D341Med (cell line): ENCODE data around the gene KLF3.

ENCODE experiments used
- DNase-seq: peaks from one replicate; pipeline ENCODE4 v3.0.0; 2012; ENCODE audit warnings: low spot score

The KLF3 gene

GRCh38 chr4:38674258-38675144, 10.5 kb downstream of the KLF3 start:
- no peak for DNase-seq

GRCh38 chr4:38675146-38676121, 11.4 kb downstream of the KLF3 start:
- DNase-seq = peak; percentile 70

GRCh38 chr4:38676986-38677385, 13.0 kb downstream of the KLF3 start:
- DNase-seq = no peak

DNA sequence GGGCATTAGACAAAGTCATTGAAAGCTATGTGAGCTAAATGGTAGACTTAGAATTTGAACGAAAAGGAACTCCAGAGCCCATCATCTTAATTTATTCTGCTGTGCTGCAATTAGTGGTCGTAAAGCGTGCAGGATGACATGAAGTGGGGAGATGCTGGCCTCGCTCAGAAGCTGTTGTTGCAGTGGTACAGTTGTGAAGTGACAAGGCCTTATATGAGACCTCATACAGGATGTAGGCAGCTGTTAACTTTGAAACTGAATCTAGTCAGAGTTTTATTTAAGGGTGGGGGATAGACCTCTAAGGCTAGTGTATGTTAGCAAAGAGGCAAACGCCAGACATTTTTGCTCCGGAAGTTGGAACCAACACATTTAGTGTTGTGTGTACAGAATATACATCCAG, 13.4 kb downstream of the KLF3 start:
- no peak for DNase-seq

DNA sequence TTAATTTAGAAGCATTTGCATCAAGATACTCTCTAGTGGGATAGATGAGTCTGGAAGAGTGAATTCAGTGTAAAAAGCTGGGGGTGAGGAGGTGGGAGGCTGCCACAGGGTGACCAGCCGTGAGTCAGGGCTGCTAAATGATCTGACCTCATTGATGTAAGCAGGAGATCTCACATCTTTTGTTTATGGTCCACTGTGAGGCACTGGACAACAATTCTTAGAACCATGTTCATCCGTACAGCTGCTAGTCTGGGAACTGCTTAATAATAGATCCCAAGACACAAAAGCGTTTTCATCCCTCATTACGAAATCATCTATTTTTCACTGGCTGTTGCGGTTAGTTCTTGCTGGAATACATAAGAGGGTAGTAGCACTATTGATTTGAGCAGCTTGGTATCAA, 14.1 kb downstream of the KLF3 start:
- DNase-seq = no peak

GRCh38 chr4:38679921-38680320, 15.9 kb downstream of the KLF3 start:
- DNase-seq = no peak

DNA sequence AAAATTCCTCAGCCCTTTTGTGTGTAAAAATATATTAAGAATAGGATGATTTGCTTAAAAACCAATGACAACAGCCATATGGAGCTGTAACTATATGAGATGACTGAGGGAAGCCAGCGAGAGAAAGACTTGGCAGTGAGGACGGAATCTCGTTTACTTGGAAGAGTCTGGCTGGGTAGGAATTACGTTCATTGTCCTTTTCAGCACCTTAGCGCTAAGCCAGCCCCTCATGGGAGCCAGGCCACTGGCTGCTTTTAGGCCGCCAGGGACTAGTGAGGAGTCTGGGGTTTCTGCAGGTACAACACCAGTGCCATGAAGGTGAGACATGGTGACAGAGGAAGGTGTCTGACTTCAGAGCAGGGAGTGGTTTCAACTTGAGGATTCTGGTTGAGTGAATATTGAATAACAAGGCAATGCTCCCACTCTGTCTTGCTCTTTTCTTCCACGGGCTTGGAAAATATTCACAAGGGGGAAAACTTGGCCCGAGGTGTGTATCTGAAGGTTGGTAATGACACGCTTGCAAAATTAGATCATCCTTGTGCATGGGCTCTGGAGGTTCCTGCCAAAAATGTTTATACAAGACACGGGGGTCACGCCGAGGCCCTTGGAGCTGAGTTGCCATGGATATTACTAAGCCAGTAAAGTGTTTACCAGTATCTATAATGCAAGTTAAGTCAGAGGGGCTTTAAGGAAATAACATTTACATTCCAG, 17.4 kb downstream of the KLF3 start:
- DNase-seq = no peak

DNA sequence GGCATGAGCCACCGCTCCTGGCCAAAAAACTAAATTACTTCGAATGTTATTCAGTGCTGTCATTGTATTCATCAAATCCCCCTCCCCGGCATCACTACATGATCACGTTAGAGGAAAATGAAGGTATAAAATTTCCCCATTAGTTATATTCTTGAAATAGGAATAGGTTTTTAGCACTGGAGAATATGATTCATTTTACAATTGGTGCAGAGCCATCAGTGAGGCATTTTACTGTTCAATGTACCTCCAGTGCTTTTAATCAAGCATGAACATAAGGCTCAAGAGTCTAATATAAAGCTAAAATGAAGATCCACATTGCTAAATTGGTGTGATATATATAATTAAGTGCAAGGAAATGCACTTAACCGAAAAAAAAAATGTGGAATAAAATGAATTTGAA, 18.3 kb downstream of the KLF3 start:
- DNase-seq = no peak

DNA sequence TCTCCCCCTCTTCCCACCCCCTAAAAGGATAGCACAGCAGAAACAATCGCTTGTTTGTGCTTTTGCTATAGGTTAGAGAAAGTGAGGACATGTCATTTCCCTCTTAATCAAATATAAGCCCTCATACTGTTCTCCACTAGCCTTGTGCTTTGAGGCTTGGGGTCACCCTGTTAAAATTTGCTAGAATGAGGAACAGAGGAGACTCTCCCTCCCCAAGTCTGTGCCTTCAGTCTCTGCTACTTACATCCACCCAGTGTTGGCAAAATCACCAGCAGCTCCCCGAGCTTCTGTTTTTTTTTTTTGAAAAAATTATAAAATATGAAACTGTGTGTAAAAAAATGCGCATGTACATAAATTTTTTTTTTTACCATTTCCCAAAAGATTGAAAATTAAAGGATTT, 19.3 kb downstream of the KLF3 start:
- no peak for DNase-seq

GRCh38 chr4:38684271-38684670, 20.3 kb downstream of the KLF3 start:
- no peak for DNase-seq

DNA sequence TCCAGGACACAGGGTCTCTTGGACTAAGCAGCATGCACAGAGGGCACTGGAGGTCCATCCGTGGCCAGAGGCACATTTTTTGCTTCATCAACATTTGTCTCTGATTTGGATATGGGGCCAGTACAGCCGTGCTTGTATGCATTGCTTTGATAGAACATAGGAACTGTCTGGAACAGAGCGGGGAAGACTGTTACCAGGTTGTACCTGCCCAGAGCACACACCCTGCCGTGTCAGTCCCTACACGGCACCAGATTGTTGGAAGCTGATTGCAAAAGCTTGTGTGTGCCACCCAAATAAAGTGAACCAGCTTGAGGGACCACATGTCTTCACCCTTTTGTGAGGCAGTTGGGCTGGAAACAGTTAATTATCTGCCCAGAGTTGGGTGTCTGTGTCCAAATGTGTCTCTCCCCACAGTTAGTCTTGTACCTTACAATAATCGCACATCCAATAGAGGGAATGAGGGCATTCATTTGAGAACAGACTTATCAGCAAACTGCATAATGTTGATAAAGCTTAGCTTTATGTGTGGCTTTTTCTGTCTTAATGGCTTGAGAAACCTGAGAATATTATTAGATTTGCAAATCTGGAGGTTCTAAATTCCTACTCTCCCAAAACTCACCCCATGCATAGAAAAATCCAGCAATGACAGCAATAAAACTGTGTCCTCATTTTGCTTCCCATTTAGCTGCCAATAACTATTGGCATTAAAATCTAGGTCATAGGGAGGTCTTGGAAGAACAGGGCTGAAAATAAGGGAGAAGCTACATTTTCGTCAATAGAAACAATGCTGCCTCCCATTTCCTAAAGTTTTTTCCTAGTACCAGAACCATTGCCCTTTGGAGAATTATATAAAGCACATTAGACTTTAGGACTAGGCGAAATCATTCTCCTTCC, 21.2 kb downstream of the KLF3 start:
- DNase-seq = no peak

DNA sequence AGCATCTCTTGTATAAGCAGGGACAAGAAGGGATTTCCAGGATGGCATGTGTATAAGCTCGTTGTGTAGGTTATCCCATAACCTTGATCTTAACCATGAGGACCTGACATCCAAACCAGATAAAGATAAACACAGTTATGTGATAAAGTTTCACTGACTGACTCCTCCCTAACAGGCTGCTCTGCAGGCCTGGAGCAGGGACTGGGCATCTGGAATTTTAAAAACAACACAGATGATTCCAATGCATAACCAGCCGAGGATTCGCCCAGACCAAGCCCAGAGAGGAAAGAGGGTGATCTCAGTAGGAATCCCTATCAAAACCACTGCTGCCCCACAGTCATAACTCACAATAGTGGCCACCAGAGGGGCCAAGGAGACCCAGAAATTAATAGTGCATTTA, 22.7 kb downstream of the KLF3 start:
- DNase-seq = no peak

GRCh38 chr4:38687571-38688011, 23.6 kb downstream of the KLF3 start:
- no peak for DNase-seq

DNA sequence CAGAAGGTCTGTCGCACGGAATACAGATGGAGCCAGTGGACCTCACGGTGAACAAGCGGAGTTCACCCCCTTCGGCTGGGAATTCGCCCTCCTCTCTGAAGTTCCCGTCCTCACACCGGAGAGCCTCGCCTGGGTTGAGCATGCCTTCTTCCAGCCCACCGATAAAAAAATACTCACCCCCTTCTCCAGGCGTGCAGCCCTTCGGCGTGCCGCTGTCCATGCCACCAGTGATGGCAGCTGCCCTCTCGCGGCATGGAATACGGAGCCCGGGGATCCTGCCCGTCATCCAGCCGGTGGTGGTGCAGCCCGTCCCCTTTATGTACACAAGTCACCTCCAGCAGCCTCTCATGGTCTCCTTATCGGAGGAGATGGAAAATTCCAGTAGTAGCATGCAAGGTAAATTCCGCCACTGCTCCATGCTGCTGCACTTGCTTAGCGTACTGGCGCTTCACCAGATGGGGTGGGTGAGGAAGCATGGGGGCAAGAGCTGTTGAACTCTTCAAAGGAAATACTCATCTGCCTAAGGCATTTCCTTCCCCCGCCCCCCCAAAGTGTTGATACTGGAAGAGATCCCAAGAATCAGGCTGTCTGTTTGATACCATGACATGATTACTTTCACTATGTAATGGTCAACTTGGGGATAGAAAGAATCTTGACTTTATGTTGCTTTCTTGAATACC, 24.8 kb downstream of the KLF3 start:
- DNase-seq = no peak

DNA sequence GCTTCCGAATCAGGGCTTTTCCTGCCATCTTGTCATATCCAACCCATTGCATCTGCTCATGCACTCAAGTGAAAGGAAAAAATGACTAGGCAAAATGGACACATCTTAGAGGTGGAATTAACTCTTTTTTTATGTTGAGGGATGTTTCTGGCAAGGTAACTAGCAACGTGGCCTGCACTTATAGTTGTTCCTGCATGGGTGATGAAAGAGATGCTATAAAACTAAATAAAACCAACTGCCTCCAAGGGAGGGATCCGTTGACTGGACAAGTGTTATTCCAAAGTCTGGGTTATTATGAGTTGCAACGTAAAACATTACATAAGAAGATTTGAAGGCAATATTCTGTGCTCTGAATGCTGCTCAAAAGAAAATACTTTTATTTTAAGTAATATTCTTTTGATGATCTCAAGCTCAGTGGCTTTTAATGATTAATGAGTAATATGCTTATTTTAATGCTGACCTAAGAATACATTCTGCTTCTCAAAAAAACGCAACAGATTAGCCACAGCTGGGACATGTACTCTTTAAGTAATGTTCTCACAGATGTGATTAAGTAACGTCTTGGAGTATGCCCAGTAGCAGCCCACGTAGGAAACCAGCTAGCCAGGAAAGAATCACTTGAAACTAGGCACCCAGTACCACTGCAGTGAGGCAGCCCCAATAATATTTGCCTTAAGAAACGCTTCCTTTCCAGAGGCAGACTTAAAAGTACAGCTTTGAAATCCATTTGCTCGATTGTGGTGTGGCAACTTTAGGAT, 27.4 kb downstream of the KLF3 start:
- DNase-seq = no peak

DNA sequence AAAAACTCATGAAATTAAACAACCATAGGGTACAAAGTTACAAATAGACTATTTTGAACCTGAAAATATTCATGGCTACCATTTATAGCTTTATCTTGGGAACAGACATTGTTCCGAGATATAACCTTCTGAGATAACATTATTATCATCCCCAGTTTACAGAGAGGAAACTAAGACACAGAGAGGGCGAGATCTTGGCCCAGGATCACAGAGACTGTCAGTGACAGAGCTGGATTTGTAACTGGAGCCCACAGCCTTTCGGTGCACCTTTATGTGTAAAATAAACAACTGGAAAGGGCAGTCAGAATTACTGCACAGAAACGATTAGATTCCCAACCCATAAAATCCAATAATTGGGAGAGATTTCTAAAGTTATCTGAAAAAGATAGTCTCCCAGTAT, 28.4 kb downstream of the KLF3 start:
- no peak for DNase-seq

GRCh38 chr4:38693569-38693968, 29.6 kb downstream of the KLF3 start:
- DNase-seq = no peak

GRCh38 chr4:38694330-38694729, 30.3 kb downstream of the KLF3 start:
- DNase-seq = no peak

DNA sequence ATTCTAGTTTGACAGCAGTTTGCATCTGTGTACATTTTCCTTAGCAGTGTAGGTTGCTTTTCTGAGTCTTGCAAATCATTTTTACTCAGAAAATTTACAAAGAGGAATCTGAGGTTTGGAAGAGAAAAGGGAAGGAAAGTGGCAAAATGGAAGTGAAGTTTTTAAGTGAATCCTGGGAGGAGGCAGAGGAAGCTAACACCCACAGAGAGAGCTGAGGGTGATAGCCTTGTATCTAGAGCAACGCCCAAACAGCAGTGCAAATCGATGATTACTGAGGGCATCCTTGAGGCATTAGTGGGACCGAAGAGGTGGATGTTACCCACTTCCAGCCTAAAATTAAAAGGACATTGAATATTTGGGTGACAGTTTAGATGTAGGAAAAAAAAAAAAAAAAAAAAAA, 31.8 kb downstream of the KLF3 start:
- no peak for DNase-seq

GRCh38 chr4:38696697-38697096, 32.7 kb downstream of the KLF3 start:
- no peak for DNase-seq
